ENCODE results near the gene YBX2.
"Not testable (repeated sequence)": the region's sequence is repeated elsewhere in the genome, so short reads cannot be mapped to it uniquely, and the experiment has no call there.

Gene YBX2

DNA sequence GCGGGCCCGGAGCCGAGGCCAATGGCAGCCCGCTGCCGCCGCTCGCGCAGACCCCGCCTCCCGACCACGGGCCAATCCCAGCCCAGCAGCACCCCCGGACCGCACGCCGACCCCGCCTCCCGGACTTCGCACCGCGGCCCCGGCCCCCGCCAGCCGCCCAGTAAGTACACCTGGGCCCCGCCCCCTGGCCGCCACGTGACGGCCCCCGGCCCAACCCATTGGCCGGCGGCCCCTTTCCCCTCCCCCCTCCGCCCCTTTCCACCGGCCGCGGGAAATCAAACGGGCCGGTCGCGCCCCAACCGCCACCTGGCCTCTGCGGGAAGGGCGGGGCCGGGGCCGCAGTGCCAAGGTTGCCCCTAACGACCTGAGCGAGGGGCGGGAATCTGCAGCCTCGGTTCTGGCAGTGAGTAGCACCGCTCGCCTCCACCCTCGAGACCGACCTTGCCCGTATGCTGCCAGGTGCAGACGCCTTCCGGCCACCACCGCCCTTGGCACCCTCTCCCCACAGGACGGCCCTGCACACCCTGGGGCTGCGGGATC is at the start of gene YBX2:
YBX2 (minus strand) TSS at position 26 of the 540 bp plus-strand sequence. CDS start 139 bp downstream, outside the sequence.
- peak; percentile 77 to 97 for DNase-seq

DNA sequence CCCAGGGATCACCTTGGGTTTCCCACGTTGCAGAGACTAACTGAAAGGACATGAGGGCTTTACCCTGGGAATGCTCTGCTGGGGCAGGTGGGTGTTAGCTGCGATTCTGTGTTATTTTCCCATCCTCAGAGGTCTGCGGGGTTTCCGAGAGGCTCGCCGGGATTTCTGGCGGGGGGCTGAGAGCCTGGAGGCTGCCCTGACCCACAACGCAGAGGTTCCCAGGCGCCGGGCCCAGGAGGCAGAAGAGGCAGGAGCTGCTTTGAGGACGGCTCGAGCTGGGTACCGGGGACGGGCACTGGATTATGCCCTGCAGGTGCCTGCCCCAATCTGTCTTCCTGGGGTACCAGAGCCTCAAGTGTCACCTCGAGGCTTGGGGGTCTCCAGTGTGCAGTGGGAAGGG is 48.8 kb upstream of the YBX2 start:
- no peak for DNase-seq

DNA sequence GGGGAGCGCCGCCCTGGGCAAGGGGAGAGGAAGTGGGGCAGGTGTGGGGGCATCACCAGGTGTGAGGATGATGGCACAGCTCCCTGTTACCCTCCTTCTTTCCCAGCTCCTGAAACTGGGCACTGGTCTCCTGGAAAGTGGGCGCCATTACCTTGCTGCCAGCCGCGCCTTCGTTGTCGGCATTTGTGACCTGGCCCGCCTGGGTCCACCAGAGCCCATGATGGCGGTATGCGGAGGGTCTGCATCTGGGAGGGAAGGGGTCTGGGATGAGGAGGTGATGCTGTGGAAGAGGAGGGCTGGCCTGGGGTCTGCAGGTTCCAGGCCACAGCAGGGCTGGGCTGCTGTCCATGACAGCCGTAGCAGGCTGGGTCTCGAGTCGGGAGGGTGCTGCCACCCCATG is 47.4 kb upstream of the YBX2 start:
- DNase-seq: no peak

DNA sequence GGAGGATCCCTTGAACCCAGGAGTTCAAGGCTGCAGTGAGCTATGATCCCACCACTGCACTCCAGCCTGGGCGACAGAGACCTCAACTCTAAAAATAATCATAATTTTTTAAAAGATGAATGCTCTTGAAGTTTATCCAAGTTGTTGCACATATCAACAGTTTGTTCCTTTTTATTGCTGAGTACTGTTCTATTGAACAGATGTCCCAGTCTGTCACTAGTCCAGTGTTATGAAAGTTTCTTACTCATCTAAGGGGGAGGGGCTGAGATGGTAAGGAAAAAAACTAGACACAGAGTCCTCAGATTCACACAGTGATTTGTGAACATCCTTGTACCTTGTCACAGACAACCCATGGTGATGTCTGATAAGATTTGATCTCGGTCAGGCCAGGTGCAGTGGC is 45.7 kb upstream of the YBX2 start:
- DNase-seq: no peak

DNA sequence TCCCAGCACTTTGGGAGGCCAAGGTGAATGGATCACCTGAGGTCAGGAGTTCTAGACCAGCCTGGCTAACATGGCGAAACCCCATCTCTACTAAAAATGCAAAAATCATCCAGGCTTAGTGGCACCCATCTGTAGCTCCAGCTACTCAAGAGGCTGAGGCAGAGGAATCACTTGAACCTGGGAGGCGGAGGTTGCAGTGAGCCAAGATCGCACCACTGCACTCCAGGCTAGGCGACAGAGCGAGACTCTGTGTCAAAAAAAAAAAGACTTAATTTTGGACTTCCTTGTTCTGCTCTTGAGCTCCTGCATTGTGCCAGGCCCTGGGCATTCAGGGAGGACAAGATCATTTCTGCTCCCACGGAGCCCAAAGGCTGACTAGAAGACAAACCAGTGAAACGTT is 43.2 kb upstream of the YBX2 start:
- DNase-seq: not testable (repeated sequence)

DNA sequence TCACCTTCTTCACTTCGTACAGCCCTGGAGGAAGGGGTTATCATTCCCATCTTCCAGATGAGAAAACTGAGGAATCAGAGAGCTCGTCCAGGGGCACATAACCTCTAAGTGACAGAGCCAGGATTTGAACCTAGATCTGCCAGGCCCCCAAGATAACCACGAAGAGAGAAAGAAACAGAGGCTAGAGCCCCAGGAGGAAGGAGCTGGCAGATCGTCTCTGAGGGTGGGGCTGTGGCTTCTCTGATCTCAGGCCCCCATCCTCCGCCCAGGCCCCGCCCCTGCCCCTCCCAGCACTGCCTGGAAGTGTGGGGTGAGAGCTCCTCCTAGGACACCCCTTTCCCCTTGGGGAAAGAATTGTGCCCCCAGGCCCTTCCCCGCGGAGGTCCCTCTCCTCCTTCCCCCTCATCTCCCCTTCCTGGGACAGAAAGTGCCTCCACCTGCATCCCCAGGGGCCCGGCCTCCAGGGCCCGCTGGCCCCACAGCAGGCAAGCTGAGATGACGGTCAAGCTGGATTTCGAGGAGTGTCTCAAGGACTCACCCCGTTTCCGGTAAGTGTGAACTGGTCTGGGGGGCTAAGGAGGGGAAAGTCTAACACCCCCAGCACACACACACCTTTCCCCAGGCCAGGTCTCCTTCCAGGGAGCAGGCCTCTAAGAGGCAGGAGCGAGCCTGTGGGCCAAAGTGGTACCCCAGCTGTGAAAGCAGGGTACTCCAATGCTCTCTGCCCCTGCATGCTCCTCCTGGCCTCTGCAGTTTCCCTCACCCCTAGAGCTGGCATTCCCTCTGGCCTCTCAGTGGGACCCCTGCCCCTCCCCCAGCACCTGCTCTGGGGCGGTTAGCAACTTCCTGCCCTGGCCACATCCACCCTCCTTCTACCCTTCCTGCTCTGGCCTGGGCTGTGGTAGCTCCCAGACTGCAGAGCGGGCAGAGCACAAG is 42.1 kb upstream of the YBX2 start, which contains the start of gene ACAP1:
ACAP1 (plus strand) TSS at position 290 of the 936 bp plus-strand sequence; CDS start at position 496, 206 bp downstream.
- no peak for DNase-seq

DNA sequence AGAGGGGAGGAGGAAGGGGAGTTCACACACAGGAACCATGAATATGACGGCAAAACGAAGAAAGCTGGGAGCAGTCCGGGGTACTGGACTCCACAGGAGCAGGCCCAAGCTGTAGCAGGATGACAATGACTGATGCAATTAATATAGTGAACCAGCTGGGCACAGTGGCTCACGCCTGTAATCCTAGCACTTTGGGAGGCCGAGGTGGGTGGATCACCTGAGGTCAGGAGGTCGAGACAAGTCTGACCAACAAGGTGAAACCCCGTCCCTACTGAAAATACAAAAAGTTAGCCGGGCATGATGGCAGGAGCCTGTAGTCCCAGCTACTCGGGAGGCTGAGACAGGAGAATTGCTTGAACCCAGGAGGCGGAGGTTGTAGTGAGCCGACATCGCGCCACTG is 41.3 kb upstream of the YBX2 start:
- not testable (repeated sequence) for DNase-seq

DNA sequence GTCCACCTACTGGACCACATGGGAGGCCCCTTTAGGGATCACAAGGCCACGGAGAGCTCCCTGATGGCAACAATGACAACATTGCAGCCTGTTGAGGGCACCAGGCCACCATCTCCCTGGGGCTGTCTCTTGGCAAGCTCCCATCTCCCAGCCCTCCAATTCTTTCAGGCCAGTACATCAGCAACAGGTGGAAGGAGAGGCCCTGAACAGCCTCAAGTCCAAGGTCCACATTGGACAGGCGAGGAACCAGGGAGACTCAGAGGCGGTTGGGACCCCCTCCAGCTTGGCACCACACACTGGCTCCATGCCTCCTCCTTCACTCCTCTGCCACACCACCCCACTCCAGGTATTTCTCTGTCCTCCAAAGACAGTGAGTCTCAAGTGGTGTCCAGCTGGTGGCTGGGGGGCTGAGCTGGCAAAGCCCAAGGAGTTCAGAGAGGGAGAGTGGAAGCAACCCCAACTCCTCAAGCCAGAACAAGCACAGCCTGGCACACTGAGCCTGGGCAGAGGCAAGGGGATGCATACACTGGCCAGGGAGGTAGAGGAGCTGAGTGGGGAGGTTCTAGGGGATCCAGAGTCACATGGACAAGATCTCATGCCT is 40.6 kb upstream of the YBX2 start:
- no peak for DNase-seq

DNA sequence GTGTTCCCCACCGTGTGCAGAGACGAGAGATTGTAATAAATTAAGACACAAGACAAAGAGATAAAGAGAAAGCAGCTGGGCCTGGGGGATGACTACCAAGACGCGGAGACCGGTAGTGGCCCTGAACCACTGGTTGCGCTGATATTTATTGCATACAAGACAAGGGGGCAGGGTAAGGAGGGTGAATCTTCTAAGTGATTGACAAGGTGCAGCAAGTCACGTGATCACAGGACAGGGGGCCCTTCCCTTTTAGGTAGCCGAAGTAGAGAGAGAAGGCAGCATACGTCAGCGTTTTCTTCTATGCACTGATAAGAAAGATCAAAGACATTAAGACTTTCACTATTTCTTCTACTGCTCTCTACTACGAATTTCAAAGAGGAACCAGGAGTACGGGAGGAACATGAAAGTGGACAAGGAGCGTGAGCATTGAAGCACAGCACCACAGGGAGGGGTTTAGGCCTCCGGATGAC is 38.2 kb upstream of the YBX2 start:
- DNase-seq: not testable (repeated sequence)

DNA sequence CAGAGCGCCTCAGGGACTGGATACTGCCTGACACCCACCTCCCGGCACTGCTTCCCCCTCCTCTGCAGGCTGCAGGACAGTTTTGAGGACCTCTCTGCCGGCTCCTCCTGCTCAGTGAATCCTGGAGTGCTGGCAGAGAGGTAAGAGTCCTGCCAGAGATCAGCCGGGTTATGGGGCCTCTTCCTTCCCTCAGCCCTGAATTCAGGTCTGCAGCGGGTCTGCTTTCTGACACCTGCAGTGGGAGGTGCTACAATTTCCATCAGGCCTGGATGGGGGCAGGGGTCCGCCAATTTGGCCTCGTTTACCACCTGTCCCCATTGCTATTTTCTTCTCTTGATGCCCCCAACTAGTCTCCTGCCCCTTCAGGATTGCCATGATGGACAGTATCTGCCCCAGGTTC is 37.7 kb upstream of the YBX2 start:
- DNase-seq: no peak

DNA sequence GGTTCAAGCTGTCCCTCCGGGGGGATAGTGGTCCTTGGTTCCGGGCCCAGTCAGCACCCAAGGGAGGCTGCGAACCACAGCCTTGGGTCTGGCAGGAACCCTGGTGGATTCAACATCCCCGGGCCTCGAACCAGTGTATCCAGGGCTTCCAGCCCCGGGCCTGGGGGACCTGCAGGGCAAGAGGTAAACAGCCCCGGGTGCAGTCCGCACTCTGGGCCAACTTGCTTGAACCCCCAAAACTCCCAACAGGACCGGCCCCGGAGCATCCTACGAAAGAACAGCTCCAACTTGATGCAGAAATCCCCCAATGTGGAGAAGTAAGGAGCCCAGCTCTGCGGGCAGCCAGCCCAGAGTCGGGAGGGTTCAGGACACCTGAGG is 36.2 kb upstream of the YBX2 start:
- DNase-seq: no peak

DNA sequence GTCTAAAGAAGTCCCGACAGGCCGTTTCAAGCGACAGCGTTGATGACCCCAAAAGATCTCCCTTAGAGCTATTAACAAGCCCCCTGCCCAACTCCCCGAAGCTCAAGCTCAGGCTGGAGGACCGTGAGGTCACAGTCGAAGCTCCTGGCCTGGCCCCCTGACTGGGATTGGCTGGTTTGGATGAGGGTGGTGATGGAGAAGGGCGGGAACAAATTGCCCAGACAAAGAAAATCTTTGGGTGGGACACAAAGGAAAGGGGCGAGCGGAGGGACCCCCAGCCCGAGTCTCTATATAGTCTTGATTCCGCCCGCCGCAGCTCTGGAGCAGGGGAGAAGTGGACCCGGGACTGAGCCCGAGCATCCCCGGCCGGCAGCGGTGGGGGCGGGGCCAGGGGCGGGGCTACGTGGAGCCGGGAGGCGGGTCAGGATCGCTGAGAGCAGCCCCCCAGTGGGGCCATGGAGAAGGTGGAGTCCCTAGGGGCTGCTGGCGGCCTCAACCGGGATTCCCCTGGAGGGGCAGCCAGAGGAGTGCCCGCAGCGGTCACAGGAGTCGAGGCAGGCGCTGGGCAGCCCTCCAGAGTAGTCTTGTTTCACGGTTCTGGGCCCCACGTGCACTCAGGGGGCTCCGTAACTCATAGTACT is 35.7 kb upstream of the YBX2 start:
- peak; percentile 61 to 77 for DNase-seq

DNA sequence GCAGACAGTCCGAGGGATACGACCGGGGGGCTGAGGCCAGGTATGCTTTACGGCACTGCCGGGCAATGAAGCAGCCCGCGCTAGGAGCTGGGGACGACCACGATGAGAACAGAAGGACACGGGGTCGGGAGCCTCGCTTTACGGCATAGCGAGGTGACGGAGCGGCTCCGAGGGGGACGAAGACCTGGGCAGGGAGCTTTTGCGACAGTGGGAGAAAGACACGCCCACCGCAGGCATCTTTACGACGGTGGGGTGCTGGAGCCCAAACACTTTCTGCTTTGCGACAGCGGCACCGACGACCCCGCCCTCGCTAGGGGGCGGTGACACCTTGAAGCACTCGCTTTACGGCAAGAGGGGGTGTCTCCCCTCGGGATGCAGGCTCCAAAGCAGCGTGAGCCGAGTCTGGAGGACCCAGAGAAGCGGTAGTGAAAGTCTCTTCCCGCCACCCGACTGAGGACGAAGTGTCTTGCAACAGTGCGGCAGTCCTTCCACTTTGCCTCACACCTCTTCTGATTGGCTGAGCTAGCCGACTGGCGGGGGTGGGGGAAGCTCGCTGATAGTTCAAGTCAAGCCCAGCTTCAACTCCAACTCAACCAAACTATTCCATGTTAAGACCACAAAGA is 35.0 kb upstream of the YBX2 start:
- peak; percentile 96 to 100 for DNase-seq

DNA sequence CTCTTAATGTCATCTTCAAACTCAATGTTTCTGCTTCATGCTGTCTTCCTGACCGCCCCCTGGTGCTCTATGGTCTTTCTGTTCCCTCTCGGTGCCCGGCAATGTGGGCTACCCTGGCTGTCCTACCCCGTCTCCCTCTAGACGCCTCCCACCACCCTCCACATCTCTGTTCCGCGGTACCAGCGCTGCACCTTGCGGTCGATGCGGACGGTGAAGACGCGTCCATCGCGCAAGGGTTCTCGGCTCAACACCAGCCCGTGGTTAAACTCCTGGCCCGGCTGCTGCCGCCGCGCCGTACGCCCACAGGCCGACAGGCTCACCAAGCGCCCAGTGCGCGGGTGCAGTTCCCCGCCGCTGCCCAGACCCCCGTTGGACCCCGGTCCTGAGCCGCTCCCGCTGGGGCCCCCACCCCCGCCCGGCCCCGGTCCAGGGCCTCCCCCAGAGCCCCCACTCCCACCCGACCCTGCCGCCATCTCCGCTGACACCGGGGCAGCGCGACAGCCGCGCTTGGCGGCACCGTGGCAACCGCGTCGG is 34.5 kb upstream of the YBX2 start, which contains the start of gene NEURL4:
NEURL4 (minus strand) TSS at position 496 of the 534 bp plus-strand sequence; CDS start at position 473, 23 bp downstream.
- DNase-seq: no peak

DNA sequence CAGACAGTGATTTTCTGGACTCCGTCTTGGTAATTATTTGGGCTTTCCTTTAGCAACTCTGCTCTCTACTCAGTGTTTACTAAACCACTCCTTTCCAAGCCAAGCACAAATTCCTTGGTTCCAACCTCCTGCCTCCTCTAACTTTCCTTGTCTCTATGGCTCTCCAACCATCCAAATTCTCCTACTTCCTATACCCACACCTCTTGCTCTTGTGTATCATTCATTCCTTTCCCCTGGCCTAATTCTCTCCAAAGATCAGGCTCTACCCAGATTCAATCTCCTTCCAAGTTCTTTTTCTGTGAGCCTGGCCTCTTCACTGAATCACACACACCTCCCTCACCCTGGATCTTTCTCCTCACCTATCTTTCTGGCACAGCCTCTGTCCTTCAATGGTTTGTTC is 33.6 kb upstream of the YBX2 start:
- DNase-seq: no peak

DNA sequence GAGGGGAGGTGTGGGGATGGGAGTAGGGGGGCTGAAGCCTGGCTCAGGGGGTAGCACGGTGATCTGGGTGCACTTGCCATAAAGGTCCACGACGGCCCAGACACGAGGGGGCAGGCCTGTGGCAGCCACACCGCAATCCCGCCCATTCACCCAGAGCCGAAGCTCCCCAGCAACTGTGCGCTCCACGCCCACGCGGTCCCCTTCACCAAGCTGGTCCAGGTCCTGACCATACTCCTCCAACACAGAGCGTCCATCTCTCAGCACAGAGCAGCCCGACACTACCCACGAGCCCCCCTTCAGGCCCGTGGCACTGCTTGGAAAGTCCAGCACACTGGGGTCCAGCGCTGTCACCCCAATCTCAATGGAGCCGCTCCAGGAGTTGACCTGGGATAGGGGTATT is 33.1 kb upstream of the YBX2 start:
- DNase-seq: no peak

DNA sequence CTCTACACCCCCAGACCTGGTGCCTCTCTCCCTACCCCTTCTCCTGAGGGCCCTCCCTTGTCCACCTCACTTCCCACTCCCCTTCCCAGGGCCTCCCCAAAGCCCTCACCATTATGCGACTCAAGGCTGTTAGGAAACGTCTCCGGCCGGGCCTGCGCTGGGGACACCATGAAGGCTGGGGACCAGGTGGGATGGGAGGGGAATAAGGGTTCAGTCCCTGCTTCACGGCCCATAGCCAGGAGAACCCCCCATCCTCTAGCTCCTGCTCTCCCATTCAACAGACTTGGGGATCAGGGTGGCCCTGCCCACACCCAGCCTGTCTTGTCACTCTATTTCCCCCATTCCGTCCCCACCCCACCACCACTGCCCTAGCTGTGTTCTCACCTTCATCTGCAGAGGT is 32.6 kb upstream of the YBX2 start:
- no peak for DNase-seq

DNA sequence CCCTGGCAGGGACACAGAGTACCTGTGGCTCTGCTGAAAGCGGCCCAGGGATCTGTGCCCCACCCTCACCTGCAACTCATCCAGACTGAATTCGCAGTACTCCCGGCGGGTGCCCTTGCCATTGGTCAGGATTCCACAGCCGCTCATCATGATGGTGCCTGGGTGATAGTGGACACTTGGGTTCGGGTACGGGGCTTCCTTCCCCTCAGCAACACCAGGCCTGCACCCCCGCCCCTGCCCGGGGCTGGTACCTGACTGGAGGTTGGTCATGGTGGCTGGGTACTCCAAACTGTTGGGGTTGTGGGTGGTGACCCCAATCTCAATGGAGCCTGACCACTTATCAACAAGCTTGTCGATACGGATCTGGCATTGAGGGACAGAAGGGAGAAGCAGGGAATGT is 31.7 kb upstream of the YBX2 start:
- no peak for DNase-seq

DNA sequence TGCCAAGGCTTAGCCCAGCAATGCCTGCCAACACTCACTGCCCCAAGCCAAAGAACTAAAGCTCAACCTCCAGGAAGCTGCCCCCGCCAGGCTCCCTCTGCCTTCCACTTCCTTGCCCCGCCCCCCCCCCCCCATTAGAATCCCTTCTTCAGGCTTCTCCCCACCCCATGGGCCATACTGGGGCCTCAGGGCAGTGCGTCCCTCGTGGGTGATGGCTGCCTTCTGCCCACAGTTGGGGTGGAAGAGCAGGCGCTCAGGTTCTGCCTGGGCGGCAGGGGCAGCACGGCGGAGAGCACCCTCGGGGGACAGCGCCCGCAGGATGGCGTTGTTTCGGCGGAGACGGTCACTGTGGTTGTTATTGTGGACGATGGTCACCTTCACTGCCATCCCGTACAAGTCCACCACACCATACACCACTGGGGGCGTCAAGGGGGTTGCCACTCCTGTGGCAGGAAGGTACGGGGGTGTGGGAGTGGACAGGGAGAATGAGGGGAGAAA is 30.6 kb upstream of the YBX2 start:
- DNase-seq: no peak

DNA sequence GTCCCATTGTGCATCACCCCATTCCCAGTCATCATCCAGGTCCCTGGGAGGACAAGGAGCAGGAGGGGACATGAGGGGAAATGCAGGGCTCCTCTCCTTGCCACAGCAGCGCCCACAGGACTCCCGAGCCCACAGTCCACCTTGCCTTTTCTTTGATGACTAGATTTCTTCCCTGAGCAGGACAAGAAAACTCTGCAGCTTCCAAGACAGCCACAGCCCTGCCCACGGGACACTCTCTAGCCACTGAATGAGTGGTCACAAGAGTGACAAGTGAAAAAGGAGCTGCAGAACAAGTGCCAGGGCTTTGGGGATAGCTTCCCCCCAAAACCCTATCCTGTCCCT is 30.0 kb upstream of the YBX2 start:
- DNase-seq: no peak

DNA sequence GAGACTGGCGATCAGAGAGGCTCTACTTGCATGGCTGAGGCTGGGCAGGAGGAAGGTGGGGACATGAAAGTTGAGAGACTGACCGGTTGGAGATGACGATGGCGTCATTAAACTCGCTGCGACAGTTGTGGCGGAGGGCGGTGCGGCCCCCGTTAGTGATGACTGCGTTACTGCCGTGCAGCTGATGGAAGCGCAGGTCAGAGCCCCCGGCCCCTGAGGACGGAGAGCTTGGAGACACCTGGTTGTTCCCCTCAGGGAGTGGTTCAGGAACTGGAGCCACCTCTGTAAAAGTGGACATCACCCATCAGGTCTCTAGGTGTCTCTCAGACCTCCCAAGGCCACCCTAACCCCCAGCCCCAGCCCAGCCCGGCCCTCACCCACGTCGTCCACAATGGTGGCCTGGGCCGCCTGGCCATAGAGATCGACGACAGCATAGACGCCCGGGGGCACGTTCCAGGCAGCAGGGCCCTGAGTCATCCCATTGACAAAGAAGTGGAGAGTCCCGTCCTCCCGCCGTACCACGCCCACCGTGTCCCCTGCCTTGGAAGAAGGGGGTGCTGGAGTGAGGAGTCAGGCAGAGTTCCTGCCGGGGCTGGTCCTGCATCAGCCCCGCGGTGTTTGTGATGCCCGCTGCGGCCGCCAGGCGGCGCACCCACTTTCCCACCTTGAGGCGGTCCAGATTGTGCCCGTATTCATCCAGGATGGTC is 29.4 kb upstream of the YBX2 start:
- DNase-seq: peak in 1 of 2 experiments; percentile 37
